Endothelial cell of umbilical vein (primary cell): ENCODE results near the gene COA7. TPM values are rescaled to one million over a fixed set of nuclear protein-coding genes. Genes with fewer than 3 reads are reported as not detected.

Experiments
- BruUV-seq: library from RNA; stranded (reverse); fragments of 400-500 nt; replicated peaks from 2 replicates; lab custom pipeline; 2021; lab: Mats Ljungman, UMichigan
- CTCF ChIA-PET: fragments of 300-600, 350-600 bp; sonication (Branson Sonifier 250); formaldehyde crosslinking; loops from one replicate; lab custom pipeline; 2021; ENCODE audit warnings: antibody characterized with exemption, inconsistent platforms; lab: Charles Lee
- POLR2A ChIA-PET: fragments of 300-600, 350-600 bp; sonication (Branson Sonifier 250); formaldehyde crosslinking; loops from one replicate; lab custom pipeline; 2021; ENCODE audit warnings: antibody characterized with exemption, inconsistent platforms; lab: Charles Lee
- DNase-seq: peaks from one replicate; pipeline ENCODE4 v3.0.0-alpha.2; 2011; ENCODE audit warnings: low read depth, low spot score
- FAIRE-seq: peaks from 2 replicates; lab custom pipeline; 2011; peaks lifted over from hg19 to GRCh38; lab: Jason Lieb, UNC
- H2AFZ ChIP-seq: 2 replicates; pipeline ENCODE4 v1.6.0; 2012; ENCODE audit warnings: low read depth, low read length, control low read depth, inconsistent platforms
- H3K27ac ChIP-seq: 2 replicates; pipeline ENCODE4 v1.5.1; 2011; ENCODE audit warnings: low read depth, mild to moderate bottlenecking, control low read depth, low read length, moderate library complexity; ENCODE audit not compliant: insufficient read depth
- H3K27me3 ChIP-seq, 2 experiments: 2 replicates each; pipeline versions ENCODE4 v1.6.0 to v1.6.1; 2011; ENCODE audit warnings: low read length in 2 of 2, mixed read lengths in 1 of 2; ENCODE audit not compliant: control insufficient read depth in 2 of 2, insufficient read depth in 2 of 2
- H3K36me3 ChIP-seq, 2 experiments: 2 replicates in 1 of 2; 3 replicates in 1 of 2; pipeline ENCODE4 v1.5.1; 2011; ENCODE audit warnings: low read length in 2 of 2, mild to moderate bottlenecking in 1 of 2, moderate library complexity in 1 of 2; ENCODE audit not compliant: control insufficient read depth in 2 of 2, insufficient read depth in 2 of 2; ENCODE audit errors: extremely low read depth in 1 of 2
- H3K4me1 ChIP-seq: 3 replicates; pipeline ENCODE4 v1.5.1; 2011; ENCODE audit warnings: mild to moderate bottlenecking, low read length; ENCODE audit not compliant: control insufficient read depth, insufficient read depth; ENCODE audit errors: extremely low read depth
- H3K4me2 ChIP-seq: 2 replicates; pipeline ENCODE4 v1.6.1; 2011; ENCODE audit warnings: low read length, control low read depth, mixed read lengths; ENCODE audit not compliant: insufficient read depth
- H3K4me3 ChIP-seq, 3 experiments: fragments of 200-600 bp in 1 of 3; sonication (generic), shearing (Covaris generic) in 1 of 3; replicated peaks in 1 of 3; 2 replicates each; pipeline ENCODE4 v1.5.1; 2011 to 2016; ENCODE audit warnings: control low read depth in 3 of 3, low read length in 3 of 3, mild to moderate bottlenecking in 2 of 3, inconsistent platforms in 1 of 3, low read depth in 1 of 3, moderate library complexity in 1 of 3; ENCODE audit not compliant: insufficient read depth in 1 of 3
- H3K79me2 ChIP-seq: 2 replicates; pipeline ENCODE4 v1.6.0; 2012; ENCODE audit warnings: low read length, inconsistent platforms; ENCODE audit not compliant: control insufficient read depth, insufficient read depth
- H3K9ac ChIP-seq: replicated peaks from 2 replicates; pipeline ENCODE3; 2011; ENCODE audit warnings: low read length, control low read depth; ENCODE audit not compliant: insufficient read depth; ENCODE audit errors: extremely low read depth
- H3K9me1 ChIP-seq: replicated peaks from 3 replicates; pipeline ENCODE4 v1.6.0; 2011; ENCODE audit warnings: mild to moderate bottlenecking, low read length; ENCODE audit not compliant: control insufficient read depth, insufficient read depth; ENCODE audit errors: extremely low read depth
- H3K9me3 ChIP-seq: replicated peaks from 2 replicates; pipeline ENCODE4 v1.5.1; 2012; ENCODE audit warnings: low read length, inconsistent platforms; ENCODE audit not compliant: control insufficient read depth, insufficient read depth
- H4K20me1 ChIP-seq: replicated peaks from 2 replicates; pipeline ENCODE3; 2011; ENCODE audit warnings: mild to moderate bottlenecking, low read length; ENCODE audit not compliant: control insufficient read depth, insufficient read depth; ENCODE audit errors: extremely low read depth
- CTCF ChIP-seq, 2 donors: IDR thresholded peaks; 1 replicate in 1 of 2; 2 replicates in 1 of 2; pipeline ENCODE4 v1.5.1; 2011; ENCODE audit warnings: low read length in 2 of 2, mild to moderate bottlenecking in 2 of 2, moderate library complexity in 2 of 2, control low read depth in 1 of 2, inconsistent platforms in 1 of 2, low read depth in 1 of 2; ENCODE audit not compliant: insufficient read depth in 1 of 2; ENCODE audit errors: extremely low read depth in 1 of 2
- EZH2 ChIP-seq: IDR thresholded peaks from 2 replicates; pipeline ENCODE4 v1.6.1; 2012; ENCODE audit warnings: borderline replicate concordance, low read depth, mild to moderate bottlenecking, moderate library complexity, low read length, inconsistent platforms; ENCODE audit not compliant: severe bottlenecking
- FOS ChIP-seq: IDR thresholded peaks from 2 replicates; pipeline ENCODE4 v1.6.1; 2011; ENCODE audit warnings: mild to moderate bottlenecking, low read length, moderate library complexity, borderline replicate concordance; ENCODE audit not compliant: insufficient read depth
- GATA2 ChIP-seq: IDR thresholded peaks from 2 replicates; pipeline ENCODE4 v1.7.0; 2011; ENCODE audit warnings: low read depth, mild to moderate bottlenecking, moderate library complexity, mixed read lengths, low read length; ENCODE audit not compliant: insufficient read length, insufficient read depth
- JUN ChIP-seq: IDR thresholded peaks from 2 replicates; pipeline ENCODE4 v1.6.1; 2011; ENCODE audit warnings: borderline replicate concordance, low read depth; ENCODE audit not compliant: insufficient read length, insufficient read depth
- MAX ChIP-seq: IDR thresholded peaks from 2 replicates; pipeline ENCODE4 v1.6.1; 2011; ENCODE audit not compliant: insufficient read depth, insufficient read length
- MYC ChIP-seq: IDR thresholded peaks from one replicate; pipeline ENCODE4 v1.6.1; 2011; ENCODE audit warnings: mild to moderate bottlenecking, low read depth, low read length
- POLR2A ChIP-seq: IDR thresholded peaks from 2 replicates; pipeline ENCODE4 v1.6.1; 2012; ENCODE audit warnings: low read depth, mild to moderate bottlenecking, control low read depth, low read length
- POLR2AphosphoS5 ChIP-seq: IDR thresholded peaks from 2 replicates; pipeline ENCODE4 v1.6.1; 2012; ENCODE audit warnings: low read depth, mild to moderate bottlenecking, control low read depth, low read length, moderate library complexity; ENCODE audit not compliant: insufficient read depth
- dilution Hi-C: fragments of 300-500 bp; cut with MboI; formaldehyde crosslinking; loops from one replicate; pipeline ENCODE4 v1.15.0; 2019; ENCODE audit warnings: low sequenced_read_pairs; ENCODE audit not compliant: extremely low pct_ligation_motif_present
- intact Hi-C: fragments of 100-400 bp; cut with micrococcal nuclease; formaldehyde crosslinking; loops from one replicate; pipeline ENCODE4 v1.10.0; 2022
- polyA plus RNA-seq, 4 experiments: library from polyadenylated mRNA; depleted of rRNA in 3 of 4; stranded (reverse) in 3 of 4; unstranded in 1 of 4; fragments of >200 nt; gene quantifications; 2 replicates each; pipeline versions ENCODE4 v1.2.1 to v1.2.3, GENCODE V29; 2011 to 2012; ENCODE audit warnings: missing spikeins in 1 of 4
- total RNA-seq: library from RNA; stranded (reverse); gene quantifications from 2 replicates; pipeline ENCODE4 v1.2.3, GENCODE V29; 2021

The COA7 gene
- total and polyA plus RNA-seq, 2 donors (not counting 3 experiments of a cell fraction or from before 2014, with no cell fraction given), result 11.7 to 28.6 TPM

DNA sequence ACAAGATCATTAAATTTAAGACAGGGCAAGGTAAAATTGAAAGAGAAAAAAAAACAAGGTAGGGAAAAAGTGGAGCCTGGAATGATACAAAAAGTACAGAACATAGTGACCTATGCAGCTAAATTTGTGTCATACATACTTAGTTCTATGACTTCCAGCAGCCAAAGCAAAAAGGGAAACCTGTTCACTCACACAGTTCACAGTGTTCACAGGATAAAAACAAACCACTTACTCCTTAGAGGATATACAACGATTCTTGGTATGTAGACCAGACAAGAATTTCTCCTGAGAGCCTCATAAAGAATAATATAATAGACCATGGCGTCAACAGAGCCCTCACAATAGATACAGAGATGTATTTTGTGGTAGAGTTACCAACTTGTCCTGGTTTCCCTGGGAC is 27.5 kb downstream of the COA7 start:
- TF ChIP-seq POLR2A (no peak), POLR2AphosphoS5 (no peak), CTCF (IDR thresholded peaks at IDR 0.05; ENCODE audit: extremely low read depth in 1 of 2, insufficient read depth in 1 of 2, low read depth in 1 of 2, low read length in 2 of 2) (no peak), EZH2 (no peak), MYC (no peak), MAX (no peak), JUN (no peak), FOS (no peak), GATA2 (no peak)
- intact Hi-C loops (no loop called here), dilution Hi-C loops (no loop called here)
- BruUV-seq, result no TSS peak
- Histone ChIP-seq H3K36me3 (no peaks in the 10 kb centered on the region), H3K4me2 (no peak overlapping the region), H3K9ac (no peak overlapping the region), H3K4me3 (no peak overlapping the region), H3K79me2 (no peaks in the 10 kb centered on the region), H3K9me3 (no peaks in the 10 kb centered on the region), H2AFZ (no peak overlapping the region), H3K27me3 (no peaks in the 10 kb centered on the region), H3K27ac (no peak overlapping the region), H3K9me1 (no peaks in the 10 kb centered on the region), H3K4me1 (peaks cover 11% of the 10 kb centered on the region), H4K20me1 (no peaks in the 10 kb centered on the region)
- no peak for FAIRE-seq
- ChIA-PET POLR2A (no interaction called here), CTCF (no interaction called here)
- no peak for DNase-seq
